ENCODE results near the gene PRM1. TPM values are rescaled to one million over a fixed set of nuclear protein-coding genes. Genes with fewer than 3 reads are reported as not detected.

Gene PRM1
- polyA plus RNA-seq, 3 donors: not detected

GRCh38 chr16:11258553-11259492 lies 22.3 kb downstream of the PRM1 start:
- no peak for DNase-seq (ENCODE audit: extremely low read depth in 1 of 11, low read depth in 9 of 11, low spot score in 4 of 11)

GRCh38 chr16:11257131-11257938 lies 23.8 kb downstream of the PRM1 start:
- peak in 8 of 11 donors; percentile 60 to 88 (median 76) for DNase-seq (ENCODE audit: extremely low read depth in 1 of 11, low read depth in 9 of 11, low spot score in 4 of 11)

GRCh38 chr16:11256661-11257130 lies 24.4 kb downstream of the PRM1 start:
- no peak for DNase-seq (ENCODE audit: extremely low read depth in 1 of 11, low read depth in 9 of 11, low spot score in 4 of 11)

- peak in 9 of 11 donors; percentile 77 to 87 (median 83) for DNase-seq (ENCODE audit: extremely low read depth in 1 of 11, low read depth in 9 of 11, low spot score in 4 of 11)
Measured at GRCh38 chr16:11255737-11256660, 25.1 kb downstream of the PRM1 start, which contains the start of gene SOCS1. Gene SOCS1, minus strand, starts transcription at chr16:11256204. Its CDS starts 726 bp downstream, at chr16:11255478.

- DNase-seq (ENCODE audit: extremely low read depth in 1 of 11, low read depth in 9 of 11, low spot score in 4 of 11): peak in 1 of 11 donors; percentile 43
Measured at GRCh38 chr16:11254913-11255736, 26.0 kb downstream of the PRM1 start.

- DNase-seq (ENCODE audit: extremely low read depth in 1 of 11, low read depth in 9 of 11, low spot score in 4 of 11): no peak
Measured at GRCh38 chr16:11253995-11254912, 26.9 kb downstream of the PRM1 start.

- DNase-seq (ENCODE audit: extremely low read depth in 1 of 11, low read depth in 9 of 11, low spot score in 4 of 11): no peak
Measured at GRCh38 chr16:11253009-11253994, 27.8 kb downstream of the PRM1 start.

- DNase-seq (ENCODE audit: extremely low read depth in 1 of 11, low read depth in 9 of 11, low spot score in 4 of 11): no peak
Measured at GRCh38 chr16:11252482-11252931, 28.6 kb downstream of the PRM1 start.

- DNase-seq (ENCODE audit: extremely low read depth in 1 of 11, low read depth in 9 of 11, low spot score in 4 of 11): no peak
Measured at GRCh38 chr16:11251525-11252481, 29.3 kb downstream of the PRM1 start.

GRCh38 chr16:11250786-11251524 lies 30.2 kb downstream of the PRM1 start:
- no peak for DNase-seq (ENCODE audit: extremely low read depth in 1 of 11, low read depth in 9 of 11, low spot score in 4 of 11)

- peak in 4 of 11 donors; percentile 32 to 75 (median 54) for DNase-seq (ENCODE audit: extremely low read depth in 1 of 11, low read depth in 9 of 11, low spot score in 4 of 11)
Measured at GRCh38 chr16:11250091-11250785, 30.9 kb downstream of the PRM1 start.

- DNase-seq (ENCODE audit: extremely low read depth in 1 of 11, low read depth in 9 of 11, low spot score in 4 of 11): no peak
Measured at GRCh38 chr16:11249233-11250061, 31.7 kb downstream of the PRM1 start.

All from renal cortex interstitium (tissue), 11 donors.